ENCODE measurements around the gene CARD10. TPM values are rescaled to one million over a fixed set of nuclear protein-coding genes. Genes with fewer than 3 reads are reported as not detected.

The CARD10 gene
- 10 to 100 TPM; 20.3 to 24.4 TPM for total RNA-seq
- 4.8 TPM for polyA plus RNA-seq (2013, experiment 1 of 2)
- 6.1 TPM for polyA plus RNA-seq (2013, experiment 2 of 2)
- long read RNA-seq, experiment 1, full-length matches to known transcripts, result 3 of 12 reads
- long read RNA-seq, experiment 1, partial matches to known transcripts, result 9 of 12 reads
- long read RNA-seq, experiment 1, other reads (novel, unspliced or antisense), result 0 of 12 reads
- long read RNA-seq, experiment 2, full-length matches to known transcripts, result 29 of 51 reads
- long read RNA-seq, experiment 2, partial matches to known transcripts, result 11 of 51 reads
- long read RNA-seq, experiment 2, other reads (novel, unspliced or antisense), result 11 of 51 reads
- long read RNA-seq, experiment 3, partial matches to known transcripts, result 4 of 8 reads
- long read RNA-seq, experiment 3, other reads (novel, unspliced or antisense), result 1 of 8 reads
- long read RNA-seq, experiment 4, partial matches to known transcripts, result 0 of 1 reads
- long read RNA-seq, experiment 4, other reads (novel, unspliced or antisense), result 1 of 1 reads

GRCh38 chr22:37519268-37520195 lies at the start of gene CARD10:
CARD10 (minus strand) TSS chr22:37519415; CDS start chr22:37519200, 215 bp downstream.
- 6 to 14% methylated on average over 25 to 99 of the region's 99 CpGs for WGBS, 2 experiments (ENCODE audit: insufficient coverage in 1 of 2, insufficient read length in 1 of 2)
- Mint-ChIP-seq H3K27ac (no peak within 1 kb of the TSS), H3K4me1 (peaks cover 6% of the 10 kb centered on the region), H3K27me3 (ENCODE audit: insufficient read depth) (peaks cover 30% of the 10 kb centered on the region), H3K36me3 (ENCODE audit: low read depth) (peaks cover 17% of the 10 kb centered on the region), H3K9me3 (peaks cover 3% of the 10 kb centered on the region), H3K4me3 (peak within 1 kb of the TSS; percentile 57)
- Histone ChIP-seq H3K27ac (ENCODE audit: low read depth, low read length) (no peak within 1 kb of the TSS), H3K27me3 (ENCODE audit: control insufficient read depth, insufficient read depth, low read length, poor library complexity, severe bottlenecking) (peaks cover 34% of the 10 kb centered on the region), H3K36me3 (ENCODE audit: control insufficient read depth, insufficient read depth, low read length) (no peaks in the 10 kb centered on the region), H3K9me3 (ENCODE audit: control insufficient read depth, low read length) (no peaks in the 10 kb centered on the region), H3K4me1 (ENCODE audit: control insufficient read depth, insufficient read depth, low read length) (no peaks in the 10 kb centered on the region), H3K4me3 (ENCODE audit: low read length) (peak within 1 kb of the TSS; percentile 77), H3K9ac (ENCODE audit: extremely low read depth, low read length, poor library complexity, severe bottlenecking) (no peak within 1 kb of the TSS)
- no peak for TF ChIP-seq CTCF (conservative IDR thresholded peaks at IDR 0.05)
- DNase-seq, result peak; percentile 78

- Mint-ChIP-seq H3K9me3 (no peaks in the 10 kb centered on the region), H3K27ac (peak overlapping the region; percentile 96), H3K4me1 (peaks cover 43% of the 10 kb centered on the region), H3K27me3 (ENCODE audit: insufficient read depth) (no peaks in the 10 kb centered on the region), H3K36me3 (ENCODE audit: low read depth) (peaks cover 15% of the 10 kb centered on the region), H3K4me3 (no peak overlapping the region)
- Histone ChIP-seq H3K4me3 (ENCODE audit: low read length) (no peak overlapping the region), H3K27ac (ENCODE audit: low read depth, low read length) (peak overlapping the region; percentile 19), H3K36me3 (ENCODE audit: control insufficient read depth, insufficient read depth, low read length) (peaks cover 29% of the 10 kb centered on the region), H3K4me1 (ENCODE audit: control insufficient read depth, insufficient read depth, low read length) (peaks cover 46% of the 10 kb centered on the region), H3K9me3 (ENCODE audit: control insufficient read depth, low read length) (no peaks in the 10 kb centered on the region), H3K9ac (ENCODE audit: extremely low read depth, low read length, poor library complexity, severe bottlenecking) (no peak overlapping the region), H3K27me3 (ENCODE audit: control insufficient read depth, insufficient read depth, low read length, poor library complexity, severe bottlenecking) (no peaks in the 10 kb centered on the region)
- DNase-seq, result no peak
- 89 to 97% methylated on average over 6 to 14 of the region's 14 CpGs for WGBS, 2 experiments (ENCODE audit: insufficient coverage in 1 of 2, insufficient read length in 1 of 2)
- TF ChIP-seq CTCF (conservative IDR thresholded peaks at IDR 0.05), result no peak
These were observed 49.3 kb upstream of the CARD10 start for GRCh38 chr22:37568448-37569008.

GRCh38 chr22:37568012-37568411 lies 48.8 kb upstream of the CARD10 start:
- H3K36me3 Mint-ChIP-seq (ENCODE audit: low read depth), result peaks cover 17% of the 10 kb centered on the region
- Histone ChIP-seq H3K36me3 (ENCODE audit: control insufficient read depth, insufficient read depth, low read length) (peaks cover 30% of the 10 kb centered on the region), H3K27ac (ENCODE audit: low read depth, low read length) (no peak overlapping the region), H3K4me1 (ENCODE audit: control insufficient read depth, insufficient read depth, low read length) (peaks cover 49% of the 10 kb centered on the region), H3K27me3 (ENCODE audit: control insufficient read depth, insufficient read depth, low read length, poor library complexity, severe bottlenecking) (no peaks in the 10 kb centered on the region), H3K9me3 (ENCODE audit: control insufficient read depth, low read length) (no peaks in the 10 kb centered on the region), H3K9ac (ENCODE audit: extremely low read depth, low read length, poor library complexity, severe bottlenecking) (no peak overlapping the region), H3K4me3 (ENCODE audit: low read length) (no peak overlapping the region)
- no peak for TF ChIP-seq CTCF (conservative IDR thresholded peaks at IDR 0.05)
- H3K9me3 Mint-ChIP-seq, result no peaks in the 10 kb centered on the region
- no peak overlapping the region for H3K4me3 Mint-ChIP-seq
- no peak for DNase-seq
- H3K4me1 Mint-ChIP-seq, result peaks cover 47% of the 10 kb centered on the region
- WGBS, 2 experiments (ENCODE audit: insufficient coverage in 1 of 2, insufficient read length in 1 of 2), result 97% methylated on average over 8 to 13 of the region's 15 CpGs
- no peak overlapping the region for H3K27ac Mint-ChIP-seq
- no peaks in the 10 kb centered on the region for H3K27me3 Mint-ChIP-seq (ENCODE audit: insufficient read depth)
